ENCODE data around the gene PHF20.
"Not testable (repeated sequence)": the region's sequence is repeated elsewhere in the genome, so short reads cannot be mapped to it uniquely, and the experiment has no call there.

The PHF20 gene

DNA sequence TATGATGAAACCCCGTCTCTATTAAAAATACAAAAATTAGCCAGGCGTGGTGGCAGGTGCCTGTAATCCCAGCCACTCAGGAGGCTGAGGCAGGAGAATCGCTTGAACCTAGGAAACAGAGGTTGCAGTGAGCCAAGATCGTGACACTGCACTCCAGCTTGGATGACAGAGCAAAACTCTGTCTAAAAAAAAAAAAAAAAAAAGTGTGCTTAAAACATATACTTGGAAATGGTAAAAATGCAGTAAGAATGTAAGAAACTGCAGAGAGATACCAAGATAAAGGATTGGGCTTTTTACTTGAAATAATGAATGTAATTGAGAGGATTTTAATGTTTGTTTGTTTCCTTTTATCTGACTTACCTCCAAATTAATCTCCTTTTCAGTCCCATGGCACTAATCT, 129.4 kb downstream of the PHF20 start:
- peaks cover 24% of the 10 kb centered on the region for H3K36me3 ChIP-seq (ENCODE audit: insufficient read depth, low read length)
- not testable (repeated sequence) for H3K27me3 ChIP-seq (ENCODE audit: insufficient read depth, low read length); H3K9me3 ChIP-seq (ENCODE audit: low read length); H3K4me1 ChIP-seq (ENCODE audit: insufficient read depth, low read length); H3K4me3 ChIP-seq (ENCODE audit: low read length); H2AFZ ChIP-seq (ENCODE audit: low read depth, low read length)

DNA sequence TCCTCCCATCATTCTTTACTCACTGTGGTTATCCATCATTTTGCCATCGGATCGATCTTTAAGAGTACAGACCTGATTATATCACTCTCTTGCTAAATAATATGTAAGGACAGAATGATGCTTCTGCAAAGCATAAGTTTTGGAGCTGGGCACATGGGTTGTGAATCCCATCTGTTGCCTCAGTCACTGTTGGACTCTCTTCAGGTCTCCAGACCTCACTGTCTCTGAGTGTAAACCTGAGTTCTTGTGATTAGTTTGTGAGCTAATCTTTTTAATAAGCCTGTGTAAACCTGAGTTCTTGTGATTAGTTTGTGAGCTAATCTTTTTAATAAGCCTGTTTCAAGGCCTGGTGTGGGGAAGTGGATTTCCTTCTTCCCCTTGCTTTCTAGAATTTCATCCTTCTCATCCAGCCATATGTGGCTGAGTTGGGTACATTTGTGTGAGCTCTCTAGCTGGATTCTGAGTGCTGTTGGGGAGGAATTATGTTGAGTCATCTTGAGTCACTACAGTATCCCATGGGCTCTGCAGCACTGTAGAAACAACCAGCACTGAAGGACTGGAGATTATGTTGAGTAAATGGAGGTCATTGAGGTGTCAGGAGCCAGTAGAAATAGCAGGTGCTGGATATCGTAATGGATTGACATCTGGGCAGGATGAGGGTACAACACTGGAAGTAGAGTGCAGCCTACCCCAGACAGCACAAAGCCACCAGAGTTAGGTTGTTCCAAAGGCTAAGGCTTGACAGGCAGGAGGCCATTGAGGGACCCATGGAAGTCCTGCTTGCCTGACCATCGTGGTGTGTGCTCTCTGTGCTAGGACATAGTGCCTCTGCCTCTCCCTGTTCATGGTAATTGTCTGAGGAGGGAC, 130.1 kb downstream of the PHF20 start:
- Histone ChIP-seq H3K36me3 (ENCODE audit: insufficient read depth, low read length) (peaks cover 23% of the 10 kb centered on the region), H3K4me1 (ENCODE audit: insufficient read depth, low read length) (no peaks in the 10 kb centered on the region), H3K4me3 (ENCODE audit: low read length) (no peak overlapping the region), H2AFZ (ENCODE audit: low read depth, low read length) (no peak overlapping the region), H3K9me3 (ENCODE audit: low read length) (peaks cover 5% of the 10 kb centered on the region), H3K27me3 (ENCODE audit: insufficient read depth, low read length) (no peaks in the 10 kb centered on the region)

DNA sequence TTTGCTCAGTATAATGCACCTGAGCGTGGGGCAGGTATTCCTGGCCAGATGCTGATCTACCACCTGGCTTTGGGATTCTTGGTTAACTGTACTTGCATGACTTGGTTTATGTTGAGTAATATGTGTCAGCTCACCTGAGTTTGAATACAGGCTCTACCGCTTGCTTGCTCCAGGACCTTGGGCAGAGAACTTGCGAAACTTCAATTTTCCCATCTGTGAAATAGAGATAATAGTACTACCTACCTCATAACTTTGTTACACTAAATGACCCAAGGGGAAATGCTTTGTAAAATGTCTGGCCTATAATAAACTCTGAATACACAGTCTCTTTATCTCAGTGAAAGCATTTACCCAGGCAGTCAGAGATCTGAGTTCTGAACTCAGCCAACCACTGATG, 130.7 kb downstream of the PHF20 start:
- H2AFZ ChIP-seq (ENCODE audit: low read depth, low read length), result no peak overlapping the region
- H3K4me3 ChIP-seq (ENCODE audit: low read length), result no peak overlapping the region
- H3K27me3 ChIP-seq (ENCODE audit: insufficient read depth, low read length), result no peaks in the 10 kb centered on the region
- H3K4me1 ChIP-seq (ENCODE audit: insufficient read depth, low read length), result no peaks in the 10 kb centered on the region
- peaks cover 5% of the 10 kb centered on the region for H3K9me3 ChIP-seq (ENCODE audit: low read length)
- H3K36me3 ChIP-seq (ENCODE audit: insufficient read depth, low read length), result peaks cover 20% of the 10 kb centered on the region

DNA sequence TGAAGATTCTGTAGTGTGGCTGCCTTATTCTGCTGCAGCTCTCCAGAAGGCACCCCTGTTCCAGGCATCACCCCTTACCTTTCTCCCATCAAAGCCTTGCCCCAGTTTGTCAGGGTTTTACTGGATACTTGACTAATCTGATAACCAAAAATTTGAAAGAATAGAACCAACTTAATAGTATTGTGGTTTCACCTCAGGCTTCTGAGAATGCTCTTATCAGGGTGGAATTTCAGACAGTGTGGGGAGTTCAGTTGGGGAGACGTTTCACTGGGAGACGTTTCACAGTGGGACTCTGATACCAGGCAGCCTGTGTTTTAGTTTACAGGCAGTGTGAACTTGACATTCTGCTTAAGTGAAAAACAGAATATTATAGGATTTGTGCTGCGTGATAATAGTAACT, 132.0 kb downstream of the PHF20 start:
- Histone ChIP-seq H3K9me3 (ENCODE audit: low read length) (peaks cover 5% of the 10 kb centered on the region), H3K4me1 (ENCODE audit: insufficient read depth, low read length) (no peaks in the 10 kb centered on the region), H3K27me3 (ENCODE audit: insufficient read depth, low read length) (no peaks in the 10 kb centered on the region), H2AFZ (ENCODE audit: low read depth, low read length) (no peak overlapping the region), H3K36me3 (ENCODE audit: insufficient read depth, low read length) (peaks cover 18% of the 10 kb centered on the region), H3K4me3 (ENCODE audit: low read length) (no peak overlapping the region)

DNA sequence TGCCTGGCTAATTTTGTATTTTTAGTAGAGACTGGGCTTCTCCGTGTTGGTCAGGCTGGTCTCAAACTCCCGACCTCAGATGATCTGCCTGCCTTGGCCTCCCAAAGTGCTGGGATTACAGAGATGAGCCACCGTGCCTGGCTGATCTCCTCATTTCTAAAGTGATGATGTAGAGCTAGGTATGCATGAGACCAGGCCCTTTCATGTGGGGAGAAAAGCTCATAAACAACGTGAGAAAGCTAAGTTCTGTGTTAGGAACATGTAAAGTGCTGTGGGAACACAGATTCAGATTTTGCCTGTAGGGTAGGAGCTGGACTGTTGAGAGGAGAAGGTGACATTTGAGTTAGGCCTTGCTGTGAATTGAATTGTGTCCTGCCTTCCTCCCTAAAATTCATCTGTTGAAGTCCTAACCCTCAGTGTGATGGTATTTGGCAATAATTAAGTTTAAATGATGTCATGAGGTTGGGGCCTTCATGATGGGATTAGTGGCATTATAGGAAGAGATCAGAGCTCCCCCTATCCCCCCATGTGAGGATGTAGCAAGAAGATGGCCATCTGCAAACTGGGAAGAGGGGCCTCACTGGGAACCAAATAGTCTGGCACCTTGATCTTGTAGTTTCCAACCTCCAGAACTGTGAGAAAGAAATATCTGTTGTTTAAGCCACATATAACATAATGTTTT, 133.3 kb downstream of the PHF20 start:
- H3K36me3 ChIP-seq (ENCODE audit: insufficient read depth, low read length), result peaks cover 12% of the 10 kb centered on the region
- H3K4me3 ChIP-seq (ENCODE audit: low read length), result no peak overlapping the region
- no peaks in the 10 kb centered on the region for H3K27me3 ChIP-seq (ENCODE audit: insufficient read depth, low read length)
- no peak overlapping the region for H2AFZ ChIP-seq (ENCODE audit: low read depth, low read length)
- peaks cover 5% of the 10 kb centered on the region for H3K9me3 ChIP-seq (ENCODE audit: low read length)
- no peaks in the 10 kb centered on the region for H3K4me1 ChIP-seq (ENCODE audit: insufficient read depth, low read length)

DNA sequence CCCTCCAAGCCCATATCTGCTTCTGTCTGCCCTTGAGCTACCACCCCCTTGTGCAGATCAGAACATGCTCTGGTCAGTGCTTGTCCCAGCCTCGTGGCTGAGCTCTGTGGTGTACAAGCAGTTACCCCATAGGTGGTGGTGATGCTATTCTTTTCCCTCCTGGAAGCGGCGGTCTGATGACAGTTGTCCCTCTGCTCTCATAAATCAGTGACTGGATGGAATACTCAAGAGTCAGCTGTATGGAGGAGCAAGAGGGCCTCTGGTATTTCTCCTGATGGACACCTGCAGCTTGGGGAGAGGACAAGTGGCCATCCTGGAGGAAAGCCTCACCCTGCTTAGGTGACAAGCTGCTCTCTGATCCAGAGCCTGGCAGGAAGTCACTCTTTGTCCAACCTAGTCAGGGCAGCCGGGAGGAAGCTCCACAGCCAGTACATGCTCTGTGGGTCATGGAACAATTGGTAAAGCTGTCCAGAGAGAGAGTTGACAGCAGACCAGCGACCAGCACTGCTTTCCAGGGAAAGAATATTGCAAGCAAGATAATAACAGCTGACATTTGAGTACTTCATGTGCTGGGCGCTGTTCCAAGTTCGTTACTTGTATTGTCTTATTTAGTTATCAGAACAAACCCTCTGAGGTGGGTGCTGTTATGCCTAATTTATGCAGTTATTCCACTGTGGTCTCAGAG, 135.3 kb downstream of the PHF20 start:
- Histone ChIP-seq H3K4me1 (ENCODE audit: insufficient read depth, low read length) (no peaks in the 10 kb centered on the region), H2AFZ (ENCODE audit: low read depth, low read length) (no peak overlapping the region), H3K36me3 (ENCODE audit: insufficient read depth, low read length) (peaks cover 10% of the 10 kb centered on the region), H3K4me3 (ENCODE audit: low read length) (no peak overlapping the region), H3K9me3 (ENCODE audit: low read length) (peaks cover 5% of the 10 kb centered on the region), H3K27me3 (ENCODE audit: insufficient read depth, low read length) (no peaks in the 10 kb centered on the region)

DNA sequence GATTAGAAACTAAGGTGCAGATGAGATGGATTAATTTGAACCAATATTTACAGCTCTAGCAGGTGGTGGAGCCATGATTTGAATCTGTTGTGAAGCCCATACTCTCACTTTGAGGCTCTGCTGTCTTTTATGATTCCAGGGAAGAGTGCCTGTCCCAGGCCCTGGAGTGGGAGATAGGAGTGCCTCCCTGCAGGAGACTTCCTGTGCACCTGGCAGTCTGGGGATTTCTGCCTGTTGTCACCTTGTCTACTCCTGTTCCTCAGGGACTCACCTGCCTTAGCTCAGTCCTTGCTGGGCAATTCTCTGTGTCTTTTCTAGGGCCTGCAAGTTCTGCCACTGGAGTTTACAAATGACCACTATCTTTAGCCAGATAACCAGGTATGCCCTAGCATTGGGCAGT, 136.2 kb downstream of the PHF20 start:
- H3K9me3 ChIP-seq (ENCODE audit: low read length), result peaks cover 5% of the 10 kb centered on the region
- H2AFZ ChIP-seq (ENCODE audit: low read depth, low read length), result no peak overlapping the region
- no peaks in the 10 kb centered on the region for H3K4me1 ChIP-seq (ENCODE audit: insufficient read depth, low read length)
- peaks cover 14% of the 10 kb centered on the region for H3K36me3 ChIP-seq (ENCODE audit: insufficient read depth, low read length)
- no peak overlapping the region for H3K4me3 ChIP-seq (ENCODE audit: low read length)
- no peaks in the 10 kb centered on the region for H3K27me3 ChIP-seq (ENCODE audit: insufficient read depth, low read length)

DNA sequence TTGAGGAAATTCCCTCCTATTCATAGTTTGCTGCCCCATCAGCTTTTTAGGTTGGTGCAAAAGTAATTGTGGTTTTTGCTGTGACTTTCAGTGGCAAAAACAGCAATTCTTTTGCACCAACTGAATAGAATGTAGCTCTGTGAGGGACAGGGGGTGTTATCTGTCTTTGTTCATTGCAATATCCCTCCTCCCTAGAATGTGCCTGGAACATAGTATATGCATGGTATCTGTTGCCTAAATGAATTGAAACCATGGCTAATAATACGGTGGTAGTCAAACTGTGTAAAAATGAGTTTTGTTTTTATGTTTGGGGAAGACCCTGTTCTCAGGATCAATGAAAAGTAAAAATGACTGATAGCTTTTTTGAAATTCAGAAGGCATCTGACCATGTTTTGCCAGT, 137.4 kb downstream of the PHF20 start:
- no peaks in the 10 kb centered on the region for H3K4me1 ChIP-seq (ENCODE audit: insufficient read depth, low read length)
- H3K36me3 ChIP-seq (ENCODE audit: insufficient read depth, low read length), result peaks cover 25% of the 10 kb centered on the region
- no peak overlapping the region for H2AFZ ChIP-seq (ENCODE audit: low read depth, low read length)
- H3K4me3 ChIP-seq (ENCODE audit: low read length), result no peak overlapping the region
- no peaks in the 10 kb centered on the region for H3K9me3 ChIP-seq (ENCODE audit: low read length)
- H3K27me3 ChIP-seq (ENCODE audit: insufficient read depth, low read length), result no peaks in the 10 kb centered on the region

DNA sequence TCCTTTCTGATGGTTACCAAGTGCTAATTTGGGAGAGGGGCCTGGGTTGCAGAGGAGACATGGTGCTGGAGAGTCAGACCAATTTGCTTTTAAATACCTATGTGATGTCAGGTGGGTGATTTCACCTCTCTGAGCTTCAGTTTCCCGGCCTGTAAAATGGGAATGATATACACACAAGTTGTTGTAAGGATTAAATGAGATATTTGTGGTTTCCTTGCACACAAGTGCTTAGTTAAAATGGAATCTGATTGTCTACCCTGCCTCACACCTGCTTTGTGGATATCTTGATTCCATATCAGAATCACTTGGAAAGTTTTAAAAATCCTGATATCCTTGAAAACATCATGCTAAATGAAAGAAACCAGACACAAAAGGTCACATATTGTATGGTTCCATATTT, 138.0 kb downstream of the PHF20 start:
- Histone ChIP-seq H3K4me1 (ENCODE audit: insufficient read depth, low read length) (no peaks in the 10 kb centered on the region), H3K4me3 (ENCODE audit: low read length) (no peak overlapping the region), H3K27me3 (ENCODE audit: insufficient read depth, low read length) (no peaks in the 10 kb centered on the region), H3K9me3 (ENCODE audit: low read length) (no peaks in the 10 kb centered on the region), H3K36me3 (ENCODE audit: insufficient read depth, low read length) (peaks cover 28% of the 10 kb centered on the region), H2AFZ (ENCODE audit: low read depth, low read length) (no peak overlapping the region)

DNA sequence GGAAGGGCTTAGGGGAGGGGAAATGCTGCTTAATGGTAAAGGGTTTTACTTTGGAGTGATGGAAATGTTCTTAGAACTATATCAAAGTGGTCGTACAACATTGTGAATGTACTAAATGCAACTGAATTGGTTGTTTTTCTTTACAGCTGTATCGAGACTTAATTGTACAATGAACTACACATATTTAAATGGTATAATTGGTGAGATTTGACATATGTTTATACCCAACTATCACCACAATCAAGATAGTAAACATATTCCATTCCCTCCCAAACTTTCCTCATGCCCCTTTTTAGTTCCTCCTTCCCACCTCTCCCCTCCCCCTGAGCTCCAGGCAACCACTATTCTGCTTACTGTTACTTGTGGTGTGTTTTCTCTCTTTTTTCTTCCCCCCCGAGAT, 138.4 kb downstream of the PHF20 start:
- Histone ChIP-seq H3K27me3 (ENCODE audit: insufficient read depth, low read length) (no peaks in the 10 kb centered on the region), H2AFZ (ENCODE audit: low read depth, low read length) (no peak overlapping the region), H3K4me3 (ENCODE audit: low read length) (no peak overlapping the region), H3K9me3 (ENCODE audit: low read length) (no peaks in the 10 kb centered on the region), H3K36me3 (ENCODE audit: insufficient read depth, low read length) (peaks cover 28% of the 10 kb centered on the region), H3K4me1 (ENCODE audit: insufficient read depth, low read length) (no peaks in the 10 kb centered on the region)

DNA sequence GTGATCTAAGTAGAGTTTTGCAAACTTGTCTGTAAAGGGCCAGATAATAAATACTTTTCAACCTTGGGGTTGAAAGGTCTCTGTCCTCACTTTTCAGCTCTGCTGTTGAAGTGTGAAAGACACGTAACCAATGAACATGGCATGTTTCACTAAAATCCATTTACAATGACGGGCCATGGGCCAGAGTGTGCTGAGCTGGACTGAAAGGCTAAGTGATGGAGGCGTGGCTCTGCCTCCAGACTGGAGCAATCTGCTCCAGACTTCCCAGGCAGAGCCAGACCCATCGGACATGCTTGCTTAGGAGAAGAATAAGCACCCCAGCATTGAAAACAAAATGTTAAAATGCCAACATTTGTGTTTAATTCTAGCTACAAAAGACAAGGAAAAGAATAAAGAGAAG, 141.1 kb downstream of the PHF20 start:
- Histone ChIP-seq H2AFZ (ENCODE audit: low read depth, low read length) (no peak overlapping the region), H3K4me1 (ENCODE audit: insufficient read depth, low read length) (no peaks in the 10 kb centered on the region), H3K36me3 (ENCODE audit: insufficient read depth, low read length) (peaks cover 41% of the 10 kb centered on the region), H3K4me3 (ENCODE audit: low read length) (no peak overlapping the region), H3K27me3 (ENCODE audit: insufficient read depth, low read length) (no peaks in the 10 kb centered on the region), H3K9me3 (ENCODE audit: low read length) (no peaks in the 10 kb centered on the region)

DNA sequence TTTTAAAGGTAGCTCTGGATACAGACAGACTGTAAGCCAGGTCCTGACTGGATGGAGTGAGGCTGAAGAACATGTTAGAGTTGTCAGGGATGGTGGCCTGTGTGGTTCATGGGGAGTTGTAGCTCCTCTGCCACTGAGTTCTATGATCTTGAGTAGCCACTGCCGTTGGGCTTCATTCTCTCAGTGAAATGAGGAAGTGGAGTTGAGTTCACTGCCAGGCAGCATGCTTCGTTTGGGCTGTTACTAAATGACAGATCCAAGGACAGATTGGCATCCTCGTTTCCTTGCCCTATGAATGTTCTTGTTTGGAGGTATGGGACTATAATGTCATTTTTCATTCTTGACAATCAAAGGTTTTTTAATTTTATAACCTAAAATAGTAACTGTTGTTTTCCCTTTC, 145.3 kb downstream of the PHF20 start:
- no peak overlapping the region for H2AFZ ChIP-seq (ENCODE audit: low read depth, low read length)
- H3K9me3 ChIP-seq (ENCODE audit: low read length), result no peaks in the 10 kb centered on the region
- no peaks in the 10 kb centered on the region for H3K27me3 ChIP-seq (ENCODE audit: insufficient read depth, low read length)
- no peaks in the 10 kb centered on the region for H3K4me1 ChIP-seq (ENCODE audit: insufficient read depth, low read length)
- H3K4me3 ChIP-seq (ENCODE audit: low read length), result no peak overlapping the region
- peaks cover 63% of the 10 kb centered on the region for H3K36me3 ChIP-seq (ENCODE audit: insufficient read depth, low read length)

DNA sequence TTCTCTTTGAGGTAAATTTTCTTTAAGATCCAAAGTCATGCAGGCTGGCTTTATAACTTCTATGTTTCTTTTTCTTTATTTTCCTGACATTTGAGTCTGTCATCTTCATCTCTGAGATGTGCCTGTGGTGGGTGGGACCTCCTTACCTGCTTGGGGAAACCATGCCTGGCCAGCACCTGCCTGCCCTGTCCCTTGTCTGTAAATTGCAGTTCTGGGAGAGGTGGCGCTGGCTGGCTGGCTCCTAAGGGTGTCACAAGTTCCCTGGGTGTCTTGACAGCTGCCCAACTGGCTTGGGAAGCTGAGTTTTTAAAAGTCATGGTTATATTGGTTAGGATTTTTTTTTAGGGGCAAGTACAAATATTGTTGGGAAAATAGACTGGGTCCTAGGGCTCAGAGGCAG, 146.2 kb downstream of the PHF20 start:
- H3K4me1 ChIP-seq (ENCODE audit: insufficient read depth, low read length), result no peaks in the 10 kb centered on the region
- no peak overlapping the region for H3K4me3 ChIP-seq (ENCODE audit: low read length)
- no peak overlapping the region for H2AFZ ChIP-seq (ENCODE audit: low read depth, low read length)
- H3K9me3 ChIP-seq (ENCODE audit: low read length), result no peaks in the 10 kb centered on the region
- H3K36me3 ChIP-seq (ENCODE audit: insufficient read depth, low read length), result peaks cover 59% of the 10 kb centered on the region
- no peaks in the 10 kb centered on the region for H3K27me3 ChIP-seq (ENCODE audit: insufficient read depth, low read length)

Data from neuron (in vitro differentiated cells).